Chondrocyte (in vitro differentiated cells): Measurements from ENCODE around the gene DEFB132. TPM values are rescaled to one million over a fixed set of nuclear protein-coding genes. Genes with fewer than 3 reads are reported as not detected.
"Not testable (repeated sequence)": the region's sequence is repeated elsewhere in the genome, so short reads cannot be mapped to it uniquely, and the experiment has no call there.

Experiments used
- DNase-seq: peaks from one replicate; pipeline ENCODE4 v3.0.0; 2021; ENCODE audit warnings: mixed read lengths, low spot score
- H3K27ac Mint-ChIP-seq: one replicate; pipeline ENCODE4 v1.8.0; 2021; ENCODE audit warnings: mild to moderate bottlenecking, moderate library complexity, mixed read lengths; ENCODE audit not compliant: unreplicated experiment
- H3K27me3 Mint-ChIP-seq: 2 replicates; pipeline ENCODE4 v1.8.0; 2021; ENCODE audit warnings: low read depth, mixed read lengths
- H3K36me3 Mint-ChIP-seq: 2 replicates; pipeline ENCODE4 v1.8.0; 2021; ENCODE audit warnings: low read depth, mixed read lengths
- H3K4me1 Mint-ChIP-seq: 2 replicates; pipeline ENCODE4 v1.8.0; 2021; ENCODE audit warnings: low read depth, mild to moderate bottlenecking, mixed read lengths
- H3K4me3 Mint-ChIP-seq: one replicate; pipeline ENCODE4 v1.8.0; 2021; ENCODE audit warnings: mild to moderate bottlenecking, moderate library complexity, mixed read lengths; ENCODE audit not compliant: unreplicated experiment
- H3K9me3 Mint-ChIP-seq: 2 replicates; pipeline ENCODE4 v1.8.0; 2021; ENCODE audit warnings: low read depth, mixed read lengths
- CTCF ChIP-seq: fragments of 200-600 bp; sonication (generic); IDR thresholded peaks from 2 replicates; pipeline ENCODE4 v1.5.0; 2021; ENCODE audit warnings: antibody characterized with exemption, mild to moderate bottlenecking, moderate library complexity
- total RNA-seq: library from RNA; stranded (reverse); gene quantifications from 3 replicates; pipeline ENCODE4 v1.2.1, GENCODE V29; 2021

DEFB132 gene
- total RNA-seq, 1 donor from 2014 or later, result not detected

- Mint-ChIP-seq H3K36me3 (no peaks in the 10 kb centered on the region), H3K27me3 (peaks cover 45% of the 10 kb centered on the region), H3K4me1 (no peaks in the 10 kb centered on the region), H3K27ac (no peak overlapping the region), H3K4me3 (no peak overlapping the region), H3K9me3 (no peaks in the 10 kb centered on the region)
- DNase-seq, result no peak
- TF ChIP-seq CTCF, result no peak
Measured at GRCh38 chr20:217266-217665, 40.3 kb upstream of the DEFB132 start.

GRCh38 chr20:219290-220115 lies 38.0 kb upstream of the DEFB132 start:
- Mint-ChIP-seq H3K4me3 (no peak overlapping the region), H3K36me3 (no peaks in the 10 kb centered on the region), H3K4me1 (no peaks in the 10 kb centered on the region), H3K27me3 (peaks cover 45% of the 10 kb centered on the region), H3K9me3 (no peaks in the 10 kb centered on the region), H3K27ac (no peak overlapping the region)
- DNase-seq, result no peak
- peak; percentile 70 for TF ChIP-seq CTCF

DNA sequence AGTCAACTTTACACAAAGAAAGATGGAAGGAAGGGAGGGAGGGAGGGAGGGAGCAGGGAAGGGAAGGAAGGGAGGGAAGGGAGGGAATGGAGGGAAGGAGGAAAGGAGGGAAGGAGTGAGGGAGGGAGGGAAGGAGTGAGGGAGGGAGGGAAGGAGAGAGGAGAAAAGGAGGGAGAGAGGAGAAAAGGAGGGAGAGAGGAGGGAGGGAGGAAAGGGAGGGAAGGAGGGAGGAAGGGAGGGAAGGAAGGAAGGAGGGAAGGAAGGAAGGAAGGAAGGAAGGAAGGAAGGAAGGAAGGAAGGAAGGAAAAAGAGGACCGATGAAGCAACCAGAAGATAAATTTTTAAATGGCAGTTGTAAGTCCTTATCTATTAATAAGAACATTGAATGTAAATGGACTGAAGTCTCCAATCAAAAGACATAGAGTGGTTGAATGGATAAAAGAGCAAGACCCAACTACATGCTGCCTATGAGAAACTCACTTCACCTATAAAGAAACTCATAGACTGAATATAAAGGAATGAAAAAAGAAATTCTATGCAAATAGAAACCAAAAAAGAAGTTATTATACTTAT lies 36.2 kb upstream of the DEFB132 start:
- H3K27me3 Mint-ChIP-seq, result peaks cover 50% of the 10 kb centered on the region
- no peak for DNase-seq
- H3K4me1 Mint-ChIP-seq, result no peaks in the 10 kb centered on the region
- H3K36me3 Mint-ChIP-seq, result no peaks in the 10 kb centered on the region
- no peak overlapping the region for H3K27ac Mint-ChIP-seq
- H3K9me3 Mint-ChIP-seq, result no peaks in the 10 kb centered on the region
- no peak overlapping the region for H3K4me3 Mint-ChIP-seq
- no peak for TF ChIP-seq CTCF

DNA sequence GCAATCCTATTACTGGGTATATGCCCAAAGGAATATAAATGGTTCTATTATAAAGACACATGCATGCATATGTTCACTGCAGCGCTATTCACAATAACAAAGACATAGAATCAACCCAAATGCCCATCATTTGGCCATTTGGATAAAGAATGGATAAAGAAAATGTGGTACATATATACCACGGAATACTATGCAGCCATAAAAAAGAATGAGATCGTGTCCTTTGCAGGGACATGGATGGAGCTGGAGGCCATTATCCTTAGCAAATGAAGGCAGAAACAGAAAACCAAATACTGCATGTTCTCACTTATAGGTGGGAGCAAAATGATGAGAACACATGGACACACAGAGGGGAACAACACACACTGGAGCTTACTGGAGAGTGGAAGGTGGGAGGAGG lies 31.6 kb upstream of the DEFB132 start:
- H3K36me3 Mint-ChIP-seq, H3K4me3 Mint-ChIP-seq, DNase-seq, H3K9me3 Mint-ChIP-seq, H3K4me1 Mint-ChIP-seq, H3K27ac Mint-ChIP-seq: not testable (repeated sequence)
- H3K27me3 Mint-ChIP-seq, result peaks cover 48% of the 10 kb centered on the region

DNA sequence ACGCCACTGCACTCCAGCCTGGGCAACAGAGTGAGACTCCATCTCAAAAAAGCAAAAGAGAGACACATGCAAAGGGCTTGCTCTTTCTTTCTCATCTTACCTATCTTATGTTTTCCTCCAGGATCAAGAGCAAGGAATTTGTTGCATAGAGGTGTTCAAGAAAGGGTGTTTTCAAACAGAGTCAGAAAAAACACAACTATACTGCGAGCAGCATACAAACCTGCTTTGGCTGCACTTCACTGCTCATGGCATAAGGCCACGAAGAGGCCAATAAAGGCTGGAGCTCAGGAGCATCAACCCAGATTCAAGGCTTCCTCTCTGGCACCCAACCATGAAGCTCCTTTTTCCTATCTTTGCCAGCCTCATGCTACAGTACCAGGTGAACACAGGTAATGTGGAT lies 30.6 kb upstream of the DEFB132 start, which contains the start of gene DEFB129:
TSS of gene DEFB129 (plus strand) at position 301 of the 400 bp plus-strand sequence. CDS start at position 332, 31 bp downstream.
- no peak for DNase-seq
- no peak within 1 kb of the TSS for H3K27ac Mint-ChIP-seq
- peaks cover under 1% of the 10 kb centered on the region for H3K9me3 Mint-ChIP-seq
- no peak within 1 kb of the TSS for H3K4me3 Mint-ChIP-seq
- TF ChIP-seq CTCF, result no peak
- H3K36me3 Mint-ChIP-seq, result no peaks in the 10 kb centered on the region
- no peaks in the 10 kb centered on the region for H3K4me1 Mint-ChIP-seq
- peaks cover 47% of the 10 kb centered on the region for H3K27me3 Mint-ChIP-seq
